ENCODE measurements around the gene S100A5.
"Not testable (repeated sequence)": the region's sequence is repeated elsewhere in the genome, so short reads cannot be mapped to it uniquely, and the experiment has no call there.

The S100A5 gene

GRCh38 chr1:153566414-153567371 is 26.0 kb upstream of the S100A5 start:
- peak; percentile 87 for DNase-seq

- peak; percentile 50 for DNase-seq
Measured at GRCh38 chr1:153565529-153566374, 25.0 kb upstream of the S100A5 start, which contains the start of gene S100A2. TSS of gene S100A2 (minus strand) at chr1:153565844. CDS start at chr1:153563877, 1,967 bp downstream.

- no peak for DNase-seq
Measured at GRCh38 chr1:153563991-153564390, 23.3 kb upstream of the S100A5 start.

- no peak for DNase-seq
Measured at GRCh38 chr1:153563483-153563901, 22.8 kb upstream of the S100A5 start.

DNA sequence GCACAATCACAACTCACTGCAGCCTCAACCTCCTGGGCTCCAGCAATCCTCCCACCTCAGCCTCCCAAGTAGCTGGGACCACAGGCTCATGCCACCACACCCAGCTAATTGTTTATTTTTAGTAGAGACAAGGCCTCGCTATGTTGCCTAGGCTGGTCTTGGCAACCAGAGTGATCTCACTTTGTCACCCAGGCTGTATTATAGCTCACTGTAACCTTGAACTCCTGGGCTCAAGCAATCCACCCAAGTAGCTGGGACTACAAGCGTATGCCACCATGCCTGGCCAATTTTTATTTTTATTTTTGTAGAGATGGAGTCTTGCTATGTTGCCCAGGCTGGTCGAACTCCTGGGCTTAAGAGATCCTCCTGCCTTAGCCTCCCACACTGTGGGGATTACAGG is 21.3 kb upstream of the S100A5 start:
- not testable (repeated sequence) for DNase-seq

GRCh38 chr1:153561466-153561985 is 20.8 kb upstream of the S100A5 start:
- DNase-seq = no peak

DNA sequence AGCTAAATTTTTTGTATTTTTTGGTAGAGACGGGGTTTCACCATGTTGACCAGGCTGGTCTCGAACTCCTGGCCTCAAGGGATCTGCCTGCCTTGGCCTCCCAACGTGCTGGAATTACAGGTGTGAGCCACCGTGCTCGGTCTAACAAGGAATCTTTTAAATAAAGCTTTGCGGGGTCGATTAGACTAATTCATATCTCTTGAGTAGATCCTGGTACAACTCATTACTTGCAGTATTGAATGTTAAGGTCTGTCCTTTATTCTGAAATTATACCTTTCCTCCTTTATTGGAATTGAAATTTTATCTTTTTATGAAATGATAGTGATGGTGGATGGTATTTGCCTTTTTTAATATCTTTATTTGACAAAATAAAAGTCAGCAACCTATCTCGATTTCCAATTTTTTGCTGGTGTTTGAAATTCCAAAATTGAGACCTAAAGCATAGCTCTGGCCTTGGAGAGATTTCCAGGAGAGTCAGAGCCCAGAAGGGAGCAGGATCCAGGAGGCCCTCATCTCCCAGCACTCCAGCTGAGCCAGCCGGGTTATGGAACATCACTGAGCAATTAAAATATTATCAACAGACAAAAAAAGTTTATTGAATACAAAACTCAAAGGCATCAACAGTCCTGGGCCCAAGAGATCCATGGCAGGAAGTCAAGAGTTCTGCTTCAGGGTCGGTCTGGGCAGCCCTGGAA is 20.2 kb upstream of the S100A5 start:
- no peak for DNase-seq

DNA sequence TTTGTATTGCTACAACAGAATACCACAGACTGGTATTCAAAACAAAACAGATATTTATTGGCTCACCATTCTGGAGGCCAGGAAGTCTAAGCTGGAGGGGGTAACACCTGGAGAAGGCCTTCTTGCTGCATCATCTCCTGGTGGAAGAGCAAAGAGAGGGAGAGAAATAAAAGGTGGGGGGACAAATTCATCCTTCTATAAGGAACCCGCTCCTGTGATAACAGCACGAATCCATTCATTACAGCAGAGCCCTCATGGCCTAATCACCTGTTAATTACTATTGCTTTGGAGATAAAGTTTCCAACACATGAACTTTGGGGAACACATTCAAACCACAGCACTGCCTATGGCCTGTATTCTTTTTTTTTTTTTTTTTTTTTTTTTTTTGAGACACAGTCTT is 19.5 kb upstream of the S100A5 start:
- DNase-seq = no peak

GRCh38 chr1:153557877-153558276 is 17.1 kb upstream of the S100A5 start:
- no peak for DNase-seq

GRCh38 chr1:153556348-153556747 is 15.6 kb upstream of the S100A5 start:
- DNase-seq = no peak

DNA sequence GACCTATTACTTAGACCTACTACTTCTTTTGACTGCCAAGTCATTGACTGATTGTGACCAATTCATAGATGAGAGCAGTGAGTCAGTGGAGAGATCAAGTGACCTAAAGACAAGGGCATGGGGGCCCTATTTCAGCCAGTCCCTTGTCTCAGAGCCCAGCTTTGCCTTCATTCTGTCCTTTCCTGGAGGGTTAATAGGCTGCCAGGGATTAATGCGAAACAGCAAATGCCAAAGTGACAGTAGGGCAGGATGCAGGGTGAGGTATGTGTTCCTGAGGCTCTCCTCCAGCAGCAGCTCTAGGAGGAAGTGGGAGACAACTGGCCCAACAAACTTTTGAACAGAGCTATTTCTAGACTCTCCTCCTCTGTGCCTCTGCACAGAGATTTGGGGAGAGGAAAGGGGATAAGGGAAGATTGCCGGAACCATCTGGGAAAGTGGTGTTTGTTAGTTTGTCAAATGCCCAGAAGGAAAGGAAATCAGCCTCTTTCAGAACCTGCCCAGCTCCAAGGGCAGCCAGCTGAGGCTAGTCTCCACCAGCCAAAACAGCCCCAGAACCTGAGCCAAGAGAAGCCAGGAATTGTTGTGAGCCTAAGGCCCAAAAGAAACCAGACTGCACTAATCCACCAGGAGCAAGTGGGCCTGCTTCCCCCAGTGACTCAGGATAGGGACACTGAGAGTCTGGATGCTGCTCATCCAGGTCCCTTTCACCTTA is 13.3 kb upstream of the S100A5 start:
- no peak for DNase-seq

DNA sequence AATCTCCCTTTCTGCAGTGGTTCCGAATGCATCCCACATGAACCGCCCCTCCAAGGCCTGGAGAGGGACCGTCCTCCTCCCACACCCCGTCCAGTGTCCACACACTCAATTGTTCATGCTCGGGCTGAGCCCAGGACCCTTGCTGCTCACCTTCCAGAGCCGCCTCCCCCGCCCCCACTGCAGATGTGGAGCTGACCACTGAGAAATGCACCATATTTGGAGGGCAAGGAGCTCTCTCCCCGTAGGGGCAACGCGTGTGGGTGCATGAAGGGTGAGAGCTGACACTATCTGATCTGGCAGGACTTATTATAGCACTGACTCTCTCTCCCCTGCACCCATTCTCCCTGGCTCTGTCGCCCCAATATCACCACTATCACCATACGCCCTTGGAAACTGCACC is 12.4 kb upstream of the S100A5 start:
- no peak for DNase-seq

GRCh38 chr1:153552335-153552734 is 11.6 kb upstream of the S100A5 start:
- DNase-seq = no peak

DNA sequence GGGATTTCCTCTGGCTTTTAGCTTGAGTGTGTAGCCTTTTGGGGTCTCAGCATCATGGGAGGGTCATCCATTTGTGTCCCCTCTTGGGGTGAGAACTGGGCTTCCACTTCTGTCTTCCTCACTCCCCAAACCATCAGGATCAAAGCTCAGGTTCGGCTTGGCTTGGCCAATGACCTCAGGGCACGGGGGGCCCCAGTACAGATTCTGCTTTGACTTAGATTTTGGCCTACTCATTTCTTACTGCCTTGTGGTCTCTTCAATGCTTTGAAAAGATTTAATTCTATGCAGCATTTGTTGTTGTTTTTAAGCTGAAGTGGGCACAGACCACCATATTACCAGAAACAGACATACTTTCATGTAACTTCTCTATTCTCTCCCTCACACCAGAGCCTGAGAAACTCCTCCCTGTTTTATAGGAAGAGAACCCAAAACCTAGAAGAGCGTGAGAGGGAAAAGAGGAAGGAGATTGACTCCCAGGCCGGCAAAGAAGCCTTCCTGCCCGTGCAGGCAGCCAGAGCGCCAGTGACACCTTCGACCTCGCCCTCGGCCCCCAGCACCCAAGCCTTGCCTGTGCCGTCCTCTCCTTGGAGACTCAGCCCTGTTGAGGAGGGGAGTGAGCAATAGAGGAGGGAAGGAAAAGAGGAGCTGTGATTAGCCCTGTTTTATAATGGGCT is 10.2 kb upstream of the S100A5 start:
- DNase-seq = no peak

DNA sequence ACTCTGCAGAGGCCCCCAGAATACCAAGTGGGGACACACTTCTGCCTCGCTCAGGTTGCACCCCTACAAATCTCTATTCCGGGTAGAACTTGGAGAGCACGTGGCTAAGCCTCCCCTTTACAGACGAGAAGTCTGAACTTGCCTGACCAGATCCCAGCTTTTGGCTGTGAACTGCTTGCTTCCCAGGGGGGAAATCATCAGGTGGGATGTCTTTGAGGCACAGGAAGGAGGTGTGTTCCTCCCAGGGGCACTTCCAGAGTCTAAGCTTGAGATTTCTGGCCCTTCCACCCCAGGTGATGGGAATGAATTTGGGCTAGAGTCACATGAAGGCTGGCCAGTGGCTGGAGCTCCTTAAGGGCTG is 9.6 kb upstream of the S100A5 start:
- DNase-seq = no peak

- no peak for DNase-seq
Measured at GRCh38 chr1:153549741-153550397, 9.1 kb upstream of the S100A5 start.

DNA sequence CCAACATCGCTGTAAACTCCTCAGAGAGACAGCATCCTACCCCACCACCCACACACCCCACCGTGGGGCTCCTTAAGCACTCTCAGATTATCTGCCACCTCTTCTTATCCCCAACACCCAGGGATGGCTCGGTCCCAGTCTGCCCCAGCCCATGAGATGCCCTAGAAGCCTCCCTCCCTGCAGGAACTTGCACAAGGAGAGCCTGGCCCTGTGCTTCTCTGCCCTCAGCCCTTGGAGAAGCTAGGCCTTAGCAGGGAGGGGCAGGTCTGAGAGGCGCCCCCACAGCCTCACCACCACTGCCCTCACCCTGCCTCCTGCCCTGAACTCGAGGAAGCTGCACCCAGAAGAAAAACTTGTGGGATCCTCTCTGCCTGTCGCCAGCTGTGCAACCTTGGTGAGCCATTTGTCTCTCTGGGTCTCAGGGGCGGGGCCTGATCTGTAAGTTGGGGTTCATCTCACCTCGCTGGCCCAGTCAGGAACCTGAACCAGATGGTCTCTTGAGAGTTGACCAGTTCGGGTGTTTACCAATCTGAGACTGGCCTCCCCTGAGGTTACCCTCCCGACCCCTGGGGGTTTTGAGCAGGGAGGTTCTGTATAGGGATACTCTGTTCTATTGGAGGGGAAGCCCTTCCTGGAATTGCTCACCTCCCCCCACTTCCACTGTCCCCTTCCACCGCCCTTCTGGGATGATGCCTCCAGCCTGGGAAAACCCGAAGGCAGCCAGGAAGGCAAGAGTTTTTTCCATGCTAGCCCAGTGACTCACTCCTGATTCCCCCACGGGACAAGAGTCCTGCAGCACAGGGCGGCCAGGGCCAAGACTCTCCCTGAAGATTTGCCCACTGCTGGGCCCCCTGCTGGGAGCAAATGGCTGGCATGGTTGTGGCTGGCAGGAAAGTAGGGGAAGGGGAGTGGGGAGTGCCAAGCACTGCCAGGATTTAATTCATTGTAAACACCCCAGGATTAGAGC is 8.3 kb upstream of the S100A5 start, which contains the start of gene S100A3:
TSS of gene S100A3 (minus strand) at position 537 of the 967 bp plus-strand sequence. CDS start 773 bp downstream, outside the sequence.
- no peak for DNase-seq

DNA sequence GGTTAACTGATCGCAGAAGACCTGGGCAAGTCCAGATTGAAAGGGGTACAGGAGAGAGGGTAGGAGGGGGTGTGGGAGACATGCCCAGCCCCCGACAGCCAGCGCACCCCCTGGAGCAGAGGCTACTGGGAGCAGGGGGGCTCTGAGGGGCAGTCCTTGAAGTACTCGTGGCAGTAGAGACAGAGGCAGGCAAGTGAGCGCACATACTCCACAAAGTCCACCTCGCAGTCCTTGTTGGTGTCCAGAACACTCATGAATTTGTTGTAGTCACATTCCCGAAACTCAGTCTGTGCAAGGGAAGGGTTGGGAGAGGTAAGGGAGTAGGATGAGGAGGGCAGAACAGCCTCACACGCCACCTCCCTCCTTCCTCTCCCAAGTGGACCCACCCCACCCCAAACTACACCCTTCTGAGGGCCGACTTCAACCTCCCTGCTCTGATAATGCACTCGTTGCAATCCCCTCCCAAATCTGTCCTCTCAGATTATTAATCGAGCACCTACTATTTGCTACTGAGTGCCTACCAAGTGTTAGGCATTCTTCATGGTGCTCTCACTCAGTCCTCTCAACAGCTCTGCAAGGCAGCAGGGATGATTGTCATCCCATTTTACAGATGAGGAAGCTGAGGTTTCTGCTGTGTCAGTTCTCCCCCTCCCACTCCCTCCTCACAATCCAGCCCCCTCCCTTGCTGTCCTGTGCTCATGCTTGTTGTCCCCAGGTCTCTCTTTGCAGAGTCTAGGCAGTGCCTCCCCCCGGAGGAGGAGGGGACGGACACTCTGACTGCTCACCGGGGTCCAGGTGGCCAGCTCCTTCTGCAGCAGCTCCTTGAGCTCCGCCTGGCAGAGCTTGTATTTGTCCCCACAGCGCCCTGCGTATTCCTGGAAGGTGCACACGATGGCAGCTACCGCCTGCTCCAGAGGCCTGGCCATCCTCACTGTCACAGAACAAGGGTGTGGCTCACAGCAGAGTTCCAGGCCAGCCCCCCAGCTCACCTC is 7.1 kb upstream of the S100A5 start:
- no peak for DNase-seq
